ENCODE results near the gene NCK2.

The NCK2 gene

GRCh38 chr2:105886029-105886454 is 141.3 kb downstream of the NCK2 start:
- TF ChIP-seq EZH2phosphoT487 (IDR thresholded peaks at IDR 0.05; ENCODE audit: borderline replicate concordance, low read length) = no peak
- TF ChIP-seq, protein P1, sequence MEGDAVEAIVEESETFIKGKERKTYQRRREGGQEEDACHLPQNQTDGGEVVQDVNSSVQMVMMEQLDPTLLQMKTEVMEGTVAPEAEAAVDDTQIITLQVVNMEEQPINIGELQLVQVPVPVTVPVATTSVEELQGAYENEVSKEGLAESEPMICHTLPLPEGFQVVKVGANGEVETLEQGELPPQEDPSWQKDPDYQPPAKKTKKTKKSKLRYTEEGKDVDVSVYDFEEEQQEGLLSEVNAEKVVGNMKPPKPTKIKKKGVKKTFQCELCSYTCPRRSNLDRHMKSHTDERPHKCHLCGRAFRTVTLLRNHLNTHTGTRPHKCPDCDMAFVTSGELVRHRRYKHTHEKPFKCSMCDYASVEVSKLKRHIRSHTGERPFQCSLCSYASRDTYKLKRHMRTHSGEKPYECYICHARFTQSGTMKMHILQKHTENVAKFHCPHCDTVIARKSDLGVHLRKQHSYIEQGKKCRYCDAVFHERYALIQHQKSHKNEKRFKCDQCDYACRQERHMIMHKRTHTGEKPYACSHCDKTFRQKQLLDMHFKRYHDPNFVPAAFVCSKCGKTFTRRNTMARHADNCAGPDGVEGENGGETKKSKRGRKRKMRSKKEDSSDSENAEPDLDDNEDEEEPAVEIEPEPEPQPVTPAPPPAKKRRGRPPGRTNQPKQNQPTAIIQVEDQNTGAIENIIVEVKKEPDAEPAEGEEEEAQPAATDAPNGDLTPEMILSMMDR (IDR thresholded peaks at IDR 0.05; ENCODE audit: low read depth, low read length, poor library complexity, severe bottlenecking) = no peak
- Histone ChIP-seq H3K79me2 (ENCODE audit: control insufficient read depth, low read length) (peaks cover 20% of the 10 kb centered on the region), H3K36me3 (ENCODE audit: control insufficient read depth, low read length) (peaks cover 4% of the 10 kb centered on the region; the same call in 1 of the 2 replicates), H3F3A (ENCODE audit: control insufficient read depth, insufficient read depth) (no peaks in the 10 kb centered on the region), H3K27me3 (ENCODE audit: control insufficient read depth, low read length) (no peaks in the 10 kb centered on the region), H3K4me2 (ENCODE audit: low read length) (peak overlapping the region; percentile 60; the same call in 1 of the 2 replicates), H3K4me1 (ENCODE audit: control insufficient read depth, low read length) (peaks cover 28% of the 10 kb centered on the region), H3K9me3 (ENCODE audit: control insufficient read depth, insufficient read depth, low read length) (no peaks in the 10 kb centered on the region), H3K9me2 (replicated peaks; ENCODE audit: control insufficient read depth, low read length) (no peaks in the 10 kb centered on the region), H3K27ac (ENCODE audit: low read depth, low read length) (no peak overlapping the region), H3K4me3 (ENCODE audit: low read length) (no peak overlapping the region), H4K20me1 (ENCODE audit: control insufficient read depth, insufficient read depth, low read depth, low read length) (peaks cover 9% of the 10 kb centered on the region)

DNA sequence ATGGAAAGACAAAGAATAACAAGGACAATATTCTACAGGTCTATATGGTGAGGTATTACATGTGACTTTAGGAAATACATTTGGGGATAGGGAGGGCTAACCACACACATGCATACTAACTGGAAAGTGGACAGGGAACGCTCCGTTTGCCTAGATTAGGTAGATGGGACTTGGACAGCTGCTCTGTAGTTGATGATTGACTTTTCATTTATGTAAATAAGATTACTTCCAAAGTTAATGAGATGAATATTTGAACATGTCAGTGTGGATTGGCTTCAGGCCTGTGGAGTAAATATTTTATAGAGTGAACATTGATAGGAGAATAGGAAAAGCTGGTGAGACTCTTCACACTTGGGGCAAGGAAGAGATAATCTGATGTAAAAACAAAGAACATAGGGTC is 142.0 kb downstream of the NCK2 start:
- peaks cover 9% of the 10 kb centered on the region for H4K20me1 ChIP-seq (ENCODE audit: control insufficient read depth, insufficient read depth, low read depth, low read length)
- H3K4me3 ChIP-seq (ENCODE audit: low read length) = no peak overlapping the region
- peaks cover 2% of the 10 kb centered on the region; the same call in 1 of the 2 replicates for H3K36me3 ChIP-seq (ENCODE audit: control insufficient read depth, low read length)
- no peak overlapping the region for H3K27ac ChIP-seq (ENCODE audit: low read depth, low read length)
- peaks cover 25% of the 10 kb centered on the region for H3K4me1 ChIP-seq (ENCODE audit: control insufficient read depth, low read length)
- no peaks in the 10 kb centered on the region for H3F3A ChIP-seq (ENCODE audit: control insufficient read depth, insufficient read depth)
- H3K9me2 ChIP-seq (replicated peaks; ENCODE audit: control insufficient read depth, low read length) = no peaks in the 10 kb centered on the region
- H3K4me2 ChIP-seq (ENCODE audit: low read length) = no peak overlapping the region
- no peaks in the 10 kb centered on the region for H3K27me3 ChIP-seq (ENCODE audit: control insufficient read depth, low read length)
- TF ChIP-seq, protein P1 (IDR thresholded peaks at IDR 0.05; ENCODE audit: low read depth, low read length, poor library complexity, severe bottlenecking) = no peak
- no peak for TF ChIP-seq EZH2phosphoT487 (IDR thresholded peaks at IDR 0.05; ENCODE audit: borderline replicate concordance, low read length)
- H3K79me2 ChIP-seq (ENCODE audit: control insufficient read depth, low read length) = peaks cover 20% of the 10 kb centered on the region
- no peaks in the 10 kb centered on the region for H3K9me3 ChIP-seq (ENCODE audit: control insufficient read depth, insufficient read depth, low read length)

- peaks cover 20% of the 10 kb centered on the region for H3K79me2 ChIP-seq (ENCODE audit: control insufficient read depth, low read length)
- H3K27me3 ChIP-seq (ENCODE audit: control insufficient read depth, low read length) = no peaks in the 10 kb centered on the region
- H3F3A ChIP-seq (ENCODE audit: control insufficient read depth, insufficient read depth) = no peaks in the 10 kb centered on the region
- no peak for TF ChIP-seq EZH2phosphoT487 (IDR thresholded peaks at IDR 0.05; ENCODE audit: borderline replicate concordance, low read length)
- TF ChIP-seq, protein P1 (IDR thresholded peaks at IDR 0.05; ENCODE audit: low read depth, low read length, poor library complexity, severe bottlenecking) = no peak
- H3K4me3 ChIP-seq (ENCODE audit: low read length) = no peak overlapping the region
- no peak overlapping the region for H3K4me2 ChIP-seq (ENCODE audit: low read length)
- peaks cover 9% of the 10 kb centered on the region for H4K20me1 ChIP-seq (ENCODE audit: control insufficient read depth, insufficient read depth, low read depth, low read length)
- no peak overlapping the region for H3K27ac ChIP-seq (ENCODE audit: low read depth, low read length)
- peaks cover 25% of the 10 kb centered on the region for H3K4me1 ChIP-seq (ENCODE audit: control insufficient read depth, low read length)
- no peaks in the 10 kb centered on the region for H3K9me3 ChIP-seq (ENCODE audit: control insufficient read depth, insufficient read depth, low read length)
- no peaks in the 10 kb centered on the region for H3K9me2 ChIP-seq (replicated peaks; ENCODE audit: control insufficient read depth, low read length)
- H3K36me3 ChIP-seq (ENCODE audit: control insufficient read depth, low read length) = no peaks in the 10 kb centered on the region
These were observed 142.5 kb downstream of the NCK2 start for GRCh38 chr2:105887256-105887655.

Data from DOHH2 (cell line).